K562 (cell line): Measurements from ENCODE around the gene RAB31. TPM values are rescaled to one million over a fixed set of nuclear protein-coding genes. Genes with fewer than 3 reads are reported as not detected.

Experiments
- ATAC-seq: fragments of 200-7000 bp; cut with Tn5 transposase; 3 replicates; pipeline ENCODE4 v1.9.1; 2020; ENCODE audit warnings: moderate library complexity
- BruUV-seq: library from RNA; stranded (reverse); fragments of 400-500 nt; replicated peaks from 2 replicates; lab custom pipeline; 2021; lab: Mats Ljungman, UMichigan
- CTCF ChIA-PET: fragments of 300-600 bp; formaldehyde crosslinking; extraction: SDS; loops from one replicate; lab custom pipeline; 2021; ENCODE audit warnings: low intra/inter-chr PET ratio; lab: Yijun Ruan, JAX
- POLR2A ChIA-PET: fragments of 300-600, 350-650 bp; sonication (Branson Sonifier 250); formaldehyde crosslinking; extraction: SDS; loops from one replicate; lab custom pipeline; 2021; ENCODE audit warnings: antibody characterized with exemption, inconsistent platforms; lab: Yijun Ruan, JAX
- DNase-seq, 4 experiments: peaks; one replicate each; pipeline versions ENCODE4 v3.0.0 to v3.0.0-alpha.2; 2011 to 2018; ENCODE audit warnings: low spot score in 3 of 4, mixed read lengths in 3 of 4; ENCODE audit errors: extremely low read depth in 1 of 4
- FAIRE-seq: peaks from 2 replicates; lab custom pipeline; 2011; peaks lifted over from hg19 to GRCh38; lab: Jason Lieb, UNC
- H2AFZ ChIP-seq: 2 replicates; pipeline ENCODE4 v1.6.0; 2011; ENCODE audit warnings: low read depth, low read length, control low read depth, inconsistent platforms
- H3K27ac ChIP-seq: fragments of 200-600 bp; 3 replicates; pipeline ENCODE4 v1.8.0; 2011; ENCODE audit warnings: low read depth, mild to moderate bottlenecking, control low read depth, inconsistent platforms, low read length, moderate library complexity, mixed read lengths; ENCODE audit errors: extremely low read depth
- H3K27me3 ChIP-seq, 2 experiments: fragments of 300-600 bp in 1 of 2; 2 replicates in 1 of 2; 3 replicates in 1 of 2; pipeline versions ENCODE4 v1.6.0 to v1.8.0; 2011; ENCODE audit warnings: inconsistent platforms in 2 of 2, low read length in 2 of 2, mild to moderate bottlenecking in 1 of 2, mixed read lengths in 1 of 2, moderate library complexity in 1 of 2; ENCODE audit not compliant: control insufficient read depth in 2 of 2, insufficient read depth in 2 of 2
- H3K36me3 ChIP-seq: fragments of 300-600 bp; 3 replicates; pipeline ENCODE4 v1.8.0; 2011; ENCODE audit warnings: mild to moderate bottlenecking, low read length, inconsistent platforms; ENCODE audit not compliant: control insufficient read depth, insufficient read depth
- H3K4me1 ChIP-seq, 2 experiments: fragments of 200-600 bp in 1 of 2; replicated peaks in 1 of 2; 2 replicates in 1 of 2; 3 replicates in 1 of 2; pipeline versions ENCODE4 v1.5.1 to v1.8.0; 2011; ENCODE audit warnings: inconsistent platforms in 2 of 2, low read length in 2 of 2, mild to moderate bottlenecking in 1 of 2, mixed read lengths in 1 of 2, moderate library complexity in 1 of 2; ENCODE audit not compliant: control insufficient read depth in 2 of 2, insufficient read depth in 2 of 2
- H3K4me2 ChIP-seq: 2 replicates; pipeline ENCODE4 v1.6.1; 2011; ENCODE audit warnings: low read length, control low read depth, inconsistent platforms, mixed read lengths; ENCODE audit not compliant: insufficient read depth
- H3K4me3 ChIP-seq: fragments of 200-600 bp; sonication (generic), shearing (Covaris generic); 2 replicates; pipeline ENCODE4 v1.5.1; 2016; ENCODE audit warnings: control low read depth, inconsistent platforms
- H3K79me2 ChIP-seq: fragments of 200-600 bp; 3 replicates; pipeline ENCODE4 v1.8.0; 2011; ENCODE audit warnings: low read length, inconsistent platforms; ENCODE audit not compliant: control insufficient read depth, insufficient read depth
- H3K9ac ChIP-seq, 2 experiments: 2 replicates each; pipeline versions ENCODE4 v1.6.0 to v1.6.1; 2011; ENCODE audit warnings: low read depth in 2 of 2, low read length in 2 of 2, control low read depth in 1 of 2, inconsistent platforms in 1 of 2, mild to moderate bottlenecking in 1 of 2, mixed read lengths in 1 of 2; ENCODE audit not compliant: insufficient read depth in 1 of 2
- H3K9me1 ChIP-seq: one replicate; pipeline ENCODE4 v1.6.0; 2011; ENCODE audit warnings: inconsistent platforms, mild to moderate bottlenecking, low read length, moderate library complexity; ENCODE audit not compliant: control insufficient read depth, insufficient read depth
- H3K9me3 ChIP-seq: replicated peaks from 2 replicates; pipeline ENCODE4 v1.5.1; 2011; ENCODE audit warnings: low read depth, low read length, inconsistent platforms; ENCODE audit not compliant: control insufficient read depth, insufficient read depth
- H4K20me1 ChIP-seq: replicated peaks from 2 replicates; pipeline ENCODE4 v1.6.1; 2011; ENCODE audit warnings: low read length, inconsistent platforms, mixed read lengths; ENCODE audit not compliant: control insufficient read depth, insufficient read depth
- ATF6 ChIP-seq: sonication (generic); formaldehyde crosslinking; IDR thresholded peaks from 2 replicates; pipeline ENCODE4 v1.4.0; 2020; ENCODE audit warnings: mild to moderate bottlenecking, missing genetic modification reagents
- CBX3 ChIP-seq, 2 experiments: IDR thresholded peaks; 1 replicate in 1 of 2; 2 replicates in 1 of 2; pipeline ENCODE4 v1.6.1; 2012; ENCODE audit warnings: inconsistent platforms in 2 of 2, low read length in 2 of 2, borderline replicate concordance in 1 of 2, control low read depth in 1 of 2
- ELF4 ChIP-seq: fragments of 450-650 bp; formaldehyde crosslinking; IDR thresholded peaks from 2 replicates; pipeline ENCODE4 v1.4.0; 2022; ENCODE audit warnings: missing genetic modification characterization
- FOXA3 ChIP-seq, 2 experiments: fragments of 450-650 bp in 1 of 2; sonication (generic) in 1 of 2; formaldehyde crosslinking; IDR thresholded peaks in 1 of 2; conservative IDR thresholded peaks in 1 of 2; 2 replicates each; pipeline versions ENCODE4 v1.4.0 to v1.8.0; 2020 to 2022; ENCODE audit warnings: mild to moderate bottlenecking in 2 of 2, missing genetic modification reagents in 1 of 2
- HDAC1 ChIP-seq, 2 experiments: fragments of 450-650 bp; IDR thresholded peaks; 2 replicates each; pipeline ENCODE4 v1.6.1; 2016 to 2017; ENCODE audit warnings: inconsistent platforms in 1 of 2, mild to moderate bottlenecking in 1 of 2, moderate library complexity in 1 of 2
- HES1 ChIP-seq: fragments of 450-650 bp; IDR thresholded peaks from 2 replicates; pipeline ENCODE4 v1.6.1; 2016; ENCODE audit warnings: low read depth, mild to moderate bottlenecking, moderate library complexity
- HEY1 ChIP-seq: fragments of 250-450 bp; sonication (Bioruptor Pico); IDR thresholded peaks from 2 replicates; pipeline ENCODE4 v1.5.0; 2020; ENCODE audit warnings: mild to moderate bottlenecking, moderate library complexity, borderline replicate concordance
- JUN ChIP-seq, 2 experiments: sonication (generic) in 1 of 2; formaldehyde crosslinking in 1 of 2; IDR thresholded peaks; 2 replicates each; pipeline versions ENCODE4 v1.6.1 to v1.8.0; 2012 to 2022; ENCODE audit warnings: borderline replicate concordance in 2 of 2, mild to moderate bottlenecking in 2 of 2, improper control_type of control experiment in 1 of 2, low read depth in 1 of 2, low read length in 1 of 2, missing genetic modification reagents in 1 of 2
- MAX ChIP-seq: sonication (generic); formaldehyde crosslinking; IDR thresholded peaks from 2 replicates; pipeline ENCODE4 v1.9.0; 2022; ENCODE audit warnings: mild to moderate bottlenecking, missing genetic modification reagents
- PHB ChIP-seq: fragments of 250-450 bp; sonication (Bioruptor Pico); IDR thresholded peaks from 2 replicates; pipeline ENCODE4 v1.5.0; 2021
- RNF2 ChIP-seq: sonication (generic); IDR thresholded peaks from 2 replicates; pipeline ENCODE4 v1.6.1; 2016
- TFAP4 ChIP-seq: sonication (generic); formaldehyde crosslinking; IDR thresholded peaks from 2 replicates; pipeline ENCODE4 v1.8.0; 2022; ENCODE audit warnings: missing genetic modification reagents, mild to moderate bottlenecking, moderate library complexity, borderline replicate concordance
- TGIF2 ChIP-seq: sonication (generic); formaldehyde crosslinking; IDR thresholded peaks from 2 replicates; pipeline ENCODE4 v1.8.1; 2022; ENCODE audit warnings: mild to moderate bottlenecking, missing genetic modification reagents, moderate library complexity
- YY1 ChIP-seq, 3 experiments: IDR thresholded peaks; 2 replicates each; pipeline ENCODE4 v1.6.1; 2011; ENCODE audit warnings: low read length in 2 of 3, mild to moderate bottlenecking in 2 of 3, moderate library complexity in 2 of 3, borderline replicate concordance in 1 of 3, control low read depth in 1 of 3, low read depth in 1 of 3; ENCODE audit not compliant: insufficient read depth in 3 of 3, insufficient replicate concordance in 2 of 3, control insufficient read depth in 1 of 3, insufficient read length in 1 of 3; ENCODE audit errors: extremely low read depth in 1 of 3
- ZNF717 ChIP-seq: fragments of 250-450 bp; sonication (Bioruptor Pico); IDR thresholded peaks from 2 replicates; pipeline ENCODE4 v1.5.0; 2021
- WGBS: fragments of 100-300 bp; shearing (Covaris generic); methylation state at CpG from one replicate; pipeline ENCODE4 v1.1.6; 2016; ENCODE audit warnings: low coverage, mixed read lengths; ENCODE audit not compliant: insufficient coverage; ENCODE audit errors: missing lambda C conversion rate; 5-methylcytosine and 5-hydroxymethylcytosine counted together
- in situ Hi-C: fragments of 300-500 bp; cut with MboI; formaldehyde crosslinking; loops from 4 replicates; pipeline ENCODE4 v1.15.0; 2018; ENCODE audit warnings: inconsistent platforms, mixed read lengths
- intact Hi-C: fragments of 100-400 bp; cut with micrococcal nuclease; formaldehyde crosslinking; loops from 2 replicates; pipeline ENCODE4 v1.14.2; 2022
- polyA plus RNA-seq, 8 experiments: library from polyadenylated mRNA; depleted of rRNA in 4 of 8; stranded (reverse) in 5 of 8; unstranded in 3 of 8; fragments of >200 nt; fragmentation: Nextera tagmentation in 2 of 8; fragmentation: Illumina TruSeq in 1 of 8; extraction: Ambion mirVana in 2 of 8; extraction: Trizol in 1 of 8; gene quantifications; 2 replicates each; pipeline versions ENCODE4 v1.2.1 to v1.2.3, GENCODE V29; 2011 to 2014; ENCODE audit warnings: inconsistent platforms in 1 of 8, missing spikeins in 1 of 8
- total RNA-seq, 7 experiments: library from RNA; depleted of rRNA in 6 of 7; stranded (reverse); fragments of >200 nt in 6 of 7; fragmentation: Illumina TruSeq in 2 of 7; extraction: Trizol in 2 of 7; gene quantifications; 2 replicates each; pipeline versions ENCODE4 v1.2.1 to v1.2.3, GENCODE V29; 2011 to 2021; ENCODE audit warnings: low replicate concordance in 1 of 7

Gene RAB31
- total and polyA plus RNA-seq, 9 of the 15 experiments (the other 6 are each of a cell fraction or from before 2014, with no cell fraction given), result 20.7 to 70.4 (median 41.3) TPM

GRCh38 chr18:9885170-9886004 is 177.3 kb downstream of the RAB31 start, which contains the start of gene TXNDC2:
TXNDC2 (plus strand) TSS chr18:9885973; CDS start chr18:9886681, 708 bp downstream.
- ChIA-PET CTCF (no interaction called here), POLR2A (interaction anchor here (0.7 to 3.2 kb wide), 14 partner anchors 9 to 217 kb away, joined by 3 to 32 read pairs (median 4); partner anchors contain the start of gene VAPA)
- Histone ChIP-seq H3K4me3 (no peak within 1 kb of the TSS; the same call in 1 of the 2 replicates), H3K4me1 (peaks cover 34 to 61% of the 10 kb centered on the region in 2 experiments), H2AFZ (peak within 1 kb of the TSS; percentile 73), H3K9me1 (no peaks in the 10 kb centered on the region), H4K20me1 (no peaks in the 10 kb centered on the region), H3K79me2 (peaks cover 3% of the 10 kb centered on the region; the same call in 1 of the 3 replicates), H3K27ac (peak within 1 kb of the TSS; percentile 82), H3K9ac (peak within 1 kb of the TSS; percentile 68 to 75; a peak in 3 of 4 replicates), H3K4me2 (peak within 1 kb of the TSS; percentile 78), H3K9me3 (no peaks in the 10 kb centered on the region), H3K27me3 (no peaks in the 10 kb centered on the region), H3K36me3 (no peaks in the 10 kb centered on the region)
- peak; percentile 74 to 97 (median 81) for DNase-seq
- no TSS peak for BruUV-seq
- peak; percentile 90 for FAIRE-seq
- in situ Hi-C loops, result no loop called here
- WGBS, result 4% methylated on average over 8 of the region's 8 CpGs
- intact Hi-C loops, result no loop called here
- peak; percentile 82 for ATAC-seq
- TF ChIP-seq TFAP4 (CRISPR knock-in tag) (peak; percentile 72), CBX3 (IDR thresholded peaks at IDR 0.05; ENCODE audit: borderline replicate concordance in 1 of 2, low read length in 2 of 2) (peak in 1 of 2 experiments; percentile 27; a peak in 1 of 3 replicates), YY1 (IDR thresholded peaks at IDR 0.05; ENCODE audit: borderline replicate concordance in 1 of 3, control insufficient read depth in 1 of 3, extremely low read depth in 1 of 3, insufficient read depth in 3 of 3, insufficient read length in 1 of 3, insufficient replicate concordance in 2 of 3, low read depth in 1 of 3, low read length in 2 of 3) (peak in 1 of 3 experiments; percentile 47), HDAC1 (IDR thresholded peaks at IDR 0.05) (peak in 1 of 2 experiments; percentile 77; a peak in 2 of 4 replicates), JUN (IDR thresholded peaks at IDR 0.05; ENCODE audit: borderline replicate concordance, low read depth, low read length) (peak; percentile 57; the same call in 1 of the 2 replicates), JUN (CRISPR knock-in tag; IDR thresholded peaks at IDR 0.05; ENCODE audit: borderline replicate concordance) (no peak), TGIF2 (CRISPR knock-in tag) (no peak), MAX (peak; percentile 73), HES1 (peak; percentile 8; the same call in 1 of the 2 replicates), RNF2 (no peak), ELF4 (CRISPR knock-in tag) (peak; percentile 80; the same call in 1 of the 2 replicates), PHB (CRISPR knock-in tag) (no peak), HEY1 (CRISPR knock-in tag) (no peak), ZNF717 (CRISPR knock-in tag) (0 out of 2 replicates have a peak, but pooled peaks have one; percentile 31), ATF6 (CRISPR knock-in tag) (peak; percentile 43; the same call in 1 of the 2 replicates), FOXA3 (CRISPR knock-in tag; conservative IDR thresholded peaks at IDR 0.05 in 1 of 2, IDR thresholded peaks at IDR 0.05 in 1 of 2) (0 out of 4 replicates have a peak, but pooled peaks of 1 of the 2 experiments have one; percentile 67)
